GM18873 (cell line): ENCODE data around the gene CX3CL1.
"Not testable (repeated sequence)": the region's sequence is repeated elsewhere in the genome, so short reads cannot be mapped to it uniquely, and the experiment has no call there.

Experiments
- ATAC-seq: cut with Tn5 transposase; IDR thresholded peaks from one replicate; pipeline ENCODE4 v1.9.1; 2021; ENCODE audit warnings: mild to moderate bottlenecking, moderate library complexity, moderate number of reproducible peaks; ENCODE audit not compliant: unreplicated experiment, low FRiP score

Gene CX3CL1

DNA sequence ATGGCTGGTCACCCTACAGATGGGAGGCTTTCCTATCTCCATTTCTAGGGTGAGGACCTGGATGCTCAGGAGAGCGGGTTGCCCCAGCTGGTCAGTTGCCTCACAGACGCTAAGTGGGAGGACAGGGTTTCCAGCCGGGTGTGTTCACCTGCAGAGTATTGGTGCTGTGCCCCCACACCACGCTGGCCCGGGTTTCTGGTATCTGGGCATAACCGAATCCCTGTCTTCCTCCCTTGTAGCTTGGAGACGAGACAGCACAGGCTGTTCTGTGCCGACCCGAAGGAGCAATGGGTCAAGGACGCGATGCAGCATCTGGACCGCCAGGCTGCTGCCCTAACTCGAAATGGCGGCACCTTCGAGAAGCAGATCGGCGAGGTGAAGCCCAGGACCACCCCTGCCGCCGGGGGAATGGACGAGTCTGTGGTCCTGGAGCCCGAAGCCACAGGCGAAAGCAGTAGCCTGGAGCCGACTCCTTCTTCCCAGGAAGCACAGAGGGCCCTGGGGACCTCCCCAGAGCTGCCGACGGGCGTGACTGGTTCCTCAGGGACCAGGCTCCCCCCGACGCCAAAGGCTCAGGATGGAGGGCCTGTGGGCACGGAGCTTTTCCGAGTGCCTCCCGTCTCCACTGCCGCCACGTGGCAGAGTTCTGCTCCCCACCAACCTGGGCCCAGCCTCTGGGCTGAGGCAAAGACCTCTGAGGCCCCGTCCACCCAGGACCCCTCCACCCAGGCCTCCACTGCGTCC, 9.7 kb downstream of the CX3CL1 start:
- ATAC-seq, result no peak

DNA sequence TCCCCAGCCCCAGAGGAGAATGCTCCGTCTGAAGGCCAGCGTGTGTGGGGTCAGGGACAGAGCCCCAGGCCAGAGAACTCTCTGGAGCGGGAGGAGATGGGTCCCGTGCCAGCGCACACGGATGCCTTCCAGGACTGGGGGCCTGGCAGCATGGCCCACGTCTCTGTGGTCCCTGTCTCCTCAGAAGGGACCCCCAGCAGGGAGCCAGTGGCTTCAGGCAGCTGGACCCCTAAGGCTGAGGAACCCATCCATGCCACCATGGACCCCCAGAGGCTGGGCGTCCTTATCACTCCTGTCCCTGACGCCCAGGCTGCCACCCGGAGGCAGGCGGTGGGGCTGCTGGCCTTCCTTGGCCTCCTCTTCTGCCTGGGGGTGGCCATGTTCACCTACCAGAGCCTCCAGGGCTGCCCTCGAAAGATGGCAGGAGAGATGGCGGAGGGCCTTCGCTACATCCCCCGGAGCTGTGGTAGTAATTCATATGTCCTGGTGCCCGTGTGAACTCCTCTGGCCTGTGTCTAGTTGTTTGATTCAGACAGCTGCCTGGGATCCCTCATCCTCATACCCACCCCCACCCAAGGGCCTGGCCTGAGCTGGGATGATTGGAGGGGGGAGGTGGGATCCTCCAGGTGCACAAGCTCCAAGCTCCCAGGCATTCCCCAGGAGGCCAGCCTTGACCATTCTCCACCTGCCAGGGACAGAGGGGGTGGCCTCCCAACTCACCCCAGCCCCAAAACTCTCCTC, 10.4 kb downstream of the CX3CL1 start:
- ATAC-seq, result no peak

DNA sequence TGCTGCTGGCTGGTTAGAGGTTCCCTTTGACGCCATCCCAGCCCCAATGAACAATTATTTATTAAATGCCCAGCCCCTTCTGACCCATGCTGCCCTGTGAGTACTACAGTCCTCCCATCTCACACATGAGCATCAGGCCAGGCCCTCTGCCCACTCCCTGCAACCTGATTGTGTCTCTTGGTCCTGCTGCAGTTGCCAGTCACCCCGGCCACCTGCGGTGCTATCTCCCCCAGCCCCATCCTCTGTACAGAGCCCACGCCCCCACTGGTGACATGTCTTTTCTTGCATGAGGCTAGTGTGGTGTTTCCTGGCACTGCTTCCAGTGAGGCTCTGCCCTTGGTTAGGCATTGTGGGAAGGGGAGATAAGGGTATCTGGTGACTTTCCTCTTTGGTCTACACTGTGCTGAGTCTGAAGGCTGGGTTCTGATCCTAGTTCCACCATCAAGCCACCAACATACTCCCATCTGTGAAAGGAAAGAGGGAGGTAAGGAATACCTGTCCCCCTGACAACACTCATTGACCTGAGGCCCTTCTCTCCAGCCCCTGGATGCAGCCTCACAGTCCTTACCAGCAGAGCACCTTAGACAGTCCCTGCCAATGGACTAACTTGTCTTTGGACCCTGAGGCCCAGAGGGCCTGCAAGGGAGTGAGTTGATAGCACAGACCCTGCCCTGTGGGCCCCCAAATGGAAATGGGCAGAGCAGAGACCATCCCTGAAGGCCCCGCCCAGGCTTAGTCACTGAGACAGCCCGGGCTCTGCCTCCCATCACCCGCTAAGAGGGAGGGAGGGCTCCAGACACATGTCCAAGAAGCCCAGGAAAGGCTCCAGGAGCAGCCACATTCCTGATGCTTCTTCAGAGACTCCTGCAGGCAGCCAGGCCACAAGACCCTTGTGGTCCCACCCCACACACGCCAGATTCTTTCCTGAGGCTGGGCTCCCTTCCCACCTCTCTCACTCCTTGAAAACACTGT, 11.3 kb downstream of the CX3CL1 start:
- no peak for ATAC-seq

DNA sequence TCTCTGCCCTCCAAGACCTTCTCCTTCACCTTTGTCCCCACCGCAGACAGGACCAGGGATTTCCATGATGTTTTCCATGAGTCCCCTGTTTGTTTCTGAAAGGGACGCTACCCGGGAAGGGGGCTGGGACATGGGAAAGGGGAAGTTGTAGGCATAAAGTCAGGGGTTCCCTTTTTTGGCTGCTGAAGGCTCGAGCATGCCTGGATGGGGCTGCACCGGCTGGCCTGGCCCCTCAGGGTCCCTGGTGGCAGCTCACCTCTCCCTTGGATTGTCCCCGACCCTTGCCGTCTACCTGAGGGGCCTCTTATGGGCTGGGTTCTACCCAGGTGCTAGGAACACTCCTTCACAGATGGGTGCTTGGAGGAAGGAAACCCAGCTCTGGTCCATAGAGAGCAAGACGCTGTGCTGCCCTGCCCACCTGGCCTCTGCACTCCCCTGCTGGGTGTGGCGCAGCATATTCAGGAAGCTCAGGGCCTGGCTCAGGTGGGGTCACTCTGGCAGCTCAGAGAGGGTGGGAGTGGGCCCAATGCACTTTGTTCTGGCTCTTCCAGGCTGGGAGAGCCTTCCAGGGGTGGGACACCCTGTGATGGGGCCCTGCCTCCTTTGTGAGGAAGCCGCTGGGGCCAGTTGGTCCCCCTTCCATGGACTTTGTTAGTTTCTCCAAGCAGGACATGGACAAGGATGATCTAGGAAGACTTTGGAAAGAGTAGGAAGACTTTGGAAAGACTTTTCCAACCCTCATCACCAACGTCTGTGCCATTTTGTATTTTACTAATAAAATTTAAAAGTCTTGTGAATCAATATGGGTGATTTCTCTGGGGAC, 12.2 kb downstream of the CX3CL1 start:
- ATAC-seq, result no peak

DNA sequence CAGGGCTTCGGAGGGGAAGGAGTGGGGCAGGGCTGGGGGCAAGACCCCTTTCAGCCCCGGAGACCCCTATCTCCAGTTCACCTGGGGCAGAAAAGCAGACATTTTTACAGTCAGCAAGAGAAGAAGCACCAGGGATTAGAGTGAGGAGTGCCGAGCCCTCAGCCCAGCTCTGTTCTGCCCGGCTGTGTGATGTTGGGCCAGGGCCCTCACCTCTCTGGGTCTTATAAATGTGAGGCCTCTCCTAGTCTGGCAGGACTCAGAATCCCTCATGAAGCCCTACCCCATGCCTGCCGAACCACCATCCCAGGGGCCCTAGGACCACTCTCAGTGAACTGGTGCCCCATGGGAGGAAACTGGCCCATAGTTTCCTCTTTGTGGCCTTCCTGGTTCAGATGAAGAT, 12.8 kb downstream of the CX3CL1 start:
- ATAC-seq, result no peak

DNA sequence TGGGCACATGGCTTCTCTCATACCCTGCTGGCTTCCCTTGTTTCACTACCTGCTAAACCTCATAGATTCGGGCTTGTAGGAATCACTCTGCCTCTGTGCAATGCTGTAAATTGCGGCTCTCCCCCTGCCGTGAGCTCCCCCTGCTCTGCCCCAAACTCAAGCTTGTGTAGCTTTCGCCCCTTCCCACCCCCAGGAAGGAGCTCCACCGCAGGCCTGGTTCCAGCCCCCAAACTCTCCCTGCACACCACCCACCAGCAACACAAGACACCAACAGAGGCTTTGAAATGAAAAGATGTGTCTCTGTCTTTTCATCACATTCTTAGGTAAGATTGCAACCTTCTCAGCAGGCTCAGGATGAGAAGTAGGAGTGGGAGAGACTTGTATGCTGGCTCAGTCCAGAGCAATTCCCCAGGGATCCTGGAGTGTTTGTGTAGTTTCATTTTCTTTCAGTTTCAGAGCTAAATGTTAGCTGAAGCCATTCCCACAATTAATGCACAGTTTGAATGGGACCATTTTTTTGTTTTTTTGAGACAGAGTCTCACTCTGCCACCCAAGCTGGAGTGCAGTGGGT, 14.2 kb downstream of the CX3CL1 start:
- no peak for ATAC-seq

DNA sequence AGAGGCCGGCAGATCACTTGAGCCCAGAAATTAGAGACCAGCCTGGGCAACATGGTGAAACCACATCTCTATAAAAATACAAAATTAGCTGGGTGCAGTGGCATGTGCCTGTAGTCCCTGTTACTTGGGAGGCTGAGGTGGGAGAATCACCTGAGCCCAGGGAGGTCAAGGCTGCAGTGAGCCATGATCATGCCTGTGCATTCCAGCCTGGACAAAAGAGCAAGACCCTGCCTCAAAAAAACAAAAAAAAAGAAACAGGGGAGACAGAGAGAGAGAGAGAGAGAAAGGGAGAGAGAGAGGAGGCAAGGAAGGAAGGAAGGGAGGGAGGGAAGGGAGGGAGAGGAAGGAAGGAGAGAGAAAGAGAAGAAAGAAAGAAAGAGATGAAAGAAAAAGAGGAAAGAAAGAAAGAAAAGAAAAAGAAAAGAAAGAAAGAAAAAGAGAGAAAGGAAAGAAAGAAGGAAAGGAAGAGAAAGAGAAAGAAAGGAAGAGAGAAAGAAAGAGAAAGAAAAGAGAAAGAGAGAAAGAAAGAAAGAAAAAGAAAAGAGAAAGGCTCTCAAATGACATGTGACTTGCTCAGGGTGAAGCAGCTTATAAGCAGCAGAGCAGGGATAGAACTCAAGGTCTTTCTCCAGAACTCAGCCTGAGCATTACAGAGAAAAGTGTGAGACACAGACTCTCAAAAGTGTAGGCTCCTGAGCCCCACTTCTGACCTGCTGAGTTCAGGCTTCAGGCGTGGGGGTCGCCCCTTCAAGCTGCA, 15.5 kb downstream of the CX3CL1 start:
- no peak for ATAC-seq

DNA sequence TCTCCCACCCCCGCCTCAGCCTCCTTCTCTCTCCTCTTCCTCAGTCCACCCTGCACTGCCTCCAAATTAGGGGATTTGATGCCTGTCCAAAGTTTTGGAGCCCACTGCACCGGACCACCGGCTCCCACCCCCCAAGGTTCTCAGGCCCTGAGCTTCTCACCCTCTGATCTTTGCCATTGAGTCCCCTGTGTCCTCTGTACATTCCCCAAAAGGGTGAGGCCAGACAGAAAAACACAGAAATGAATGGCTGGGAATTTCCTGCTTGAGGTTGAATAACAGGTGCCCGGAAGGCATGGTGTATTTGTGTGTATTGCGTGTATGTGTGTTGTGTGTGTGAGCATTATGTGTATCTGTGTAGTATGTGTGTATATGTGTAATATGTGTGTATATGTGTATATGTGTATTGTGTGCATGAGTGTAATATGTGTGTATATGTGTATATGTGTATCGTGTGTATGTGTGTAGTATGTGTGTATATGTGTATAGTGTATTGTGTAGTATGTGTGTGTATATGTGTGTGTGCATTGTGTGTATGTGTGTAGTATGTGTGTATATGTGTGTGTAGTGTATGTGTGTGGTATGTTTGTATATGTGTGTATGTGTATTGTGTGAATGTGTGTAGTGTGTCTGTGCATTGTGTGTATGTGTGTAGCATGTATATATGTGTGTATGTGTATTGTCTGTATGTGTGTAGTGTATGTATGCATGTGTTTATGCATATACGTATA, 16.2 kb downstream of the CX3CL1 start:
- ATAC-seq, result no peak

DNA sequence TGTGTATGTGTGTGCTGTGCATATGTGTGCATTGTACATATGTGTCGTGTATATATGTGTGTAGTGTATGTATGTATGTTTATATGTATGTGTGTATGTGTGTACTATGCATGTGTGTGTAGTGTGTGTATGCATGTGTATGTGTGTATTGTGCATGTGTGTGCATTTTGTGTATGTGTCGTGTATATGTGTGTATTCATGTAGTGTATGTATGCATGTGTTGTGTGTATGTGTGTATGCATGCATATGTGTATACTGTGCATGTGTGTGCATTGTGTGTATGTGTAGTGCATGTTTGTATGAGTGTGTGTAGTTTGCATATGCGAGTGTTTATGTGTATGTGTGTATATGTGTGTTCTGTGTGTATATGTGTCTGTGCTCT, 16.8 kb downstream of the CX3CL1 start:
- ATAC-seq, result no peak

DNA sequence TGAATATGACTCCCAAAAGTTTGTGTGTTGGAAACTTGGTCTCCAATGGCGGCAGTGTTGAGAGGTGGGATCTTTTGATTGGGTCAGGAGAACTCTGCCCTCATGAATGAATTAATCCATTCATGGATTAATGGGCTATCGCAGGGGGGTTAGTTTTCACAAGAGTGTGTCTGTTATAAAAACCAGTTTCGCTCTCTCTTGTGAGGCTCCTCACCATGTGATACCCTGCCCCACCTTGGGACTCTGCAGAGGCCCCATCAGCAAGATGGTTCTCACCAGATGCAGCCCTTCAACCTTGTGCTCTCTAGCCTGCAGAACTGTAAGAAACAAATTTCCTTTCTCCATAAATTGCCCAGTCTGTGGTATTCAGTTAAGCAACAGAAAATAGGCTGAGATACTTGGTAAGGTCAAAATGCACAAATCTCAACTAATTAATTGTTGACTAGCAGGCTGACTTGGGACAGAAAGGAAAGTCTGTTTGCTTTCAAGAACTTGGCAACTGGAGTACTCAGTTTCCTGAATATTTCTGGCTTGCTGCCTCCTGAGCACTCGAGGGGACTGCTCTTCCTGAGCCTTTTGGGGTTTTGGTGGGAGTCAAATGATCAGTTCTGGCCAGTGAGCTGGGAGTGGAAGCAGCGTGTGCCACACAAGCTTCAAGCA, 18.5 kb downstream of the CX3CL1 start:
- no peak for ATAC-seq

DNA sequence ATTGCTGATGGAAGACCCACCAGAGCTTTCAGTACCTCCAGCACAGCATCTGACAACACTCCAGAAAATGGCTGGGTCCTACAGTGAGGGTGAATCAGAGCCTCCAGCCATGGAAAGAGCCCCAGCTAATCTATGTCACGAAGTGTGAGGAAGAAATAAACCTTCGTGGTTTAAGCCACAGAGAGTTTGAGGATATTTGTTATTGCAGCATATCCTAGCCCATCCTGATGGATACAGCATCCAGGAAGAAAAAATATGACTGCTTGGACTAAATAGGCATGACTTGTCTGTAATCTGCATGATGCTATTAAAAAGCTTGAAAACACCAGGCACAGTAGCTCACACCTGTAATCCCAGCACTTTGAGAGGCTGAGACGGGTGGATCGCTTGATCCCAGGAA, 19.0 kb downstream of the CX3CL1 start:
- ATAC-seq, result no peak

DNA sequence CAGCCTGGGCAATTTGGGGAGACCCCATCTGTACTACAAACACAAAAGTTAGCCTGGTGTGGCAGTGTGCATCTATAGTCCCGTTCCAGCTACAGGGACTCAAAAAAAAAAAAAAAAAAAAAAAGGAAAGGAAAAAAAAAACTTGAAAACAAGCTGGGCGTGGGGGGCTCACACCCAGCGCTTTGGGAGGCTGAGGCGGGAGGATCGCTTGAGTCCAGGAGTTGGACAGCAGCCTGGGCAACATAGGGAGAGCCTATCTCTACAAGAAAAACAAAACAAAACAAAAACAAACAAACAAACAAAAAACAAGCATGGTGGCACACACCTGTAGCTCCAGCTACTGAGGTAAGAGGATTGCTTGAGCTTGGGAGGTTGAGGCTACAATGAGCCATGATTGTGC, 19.4 kb downstream of the CX3CL1 start:
- ATAC-seq, result no peak

DNA sequence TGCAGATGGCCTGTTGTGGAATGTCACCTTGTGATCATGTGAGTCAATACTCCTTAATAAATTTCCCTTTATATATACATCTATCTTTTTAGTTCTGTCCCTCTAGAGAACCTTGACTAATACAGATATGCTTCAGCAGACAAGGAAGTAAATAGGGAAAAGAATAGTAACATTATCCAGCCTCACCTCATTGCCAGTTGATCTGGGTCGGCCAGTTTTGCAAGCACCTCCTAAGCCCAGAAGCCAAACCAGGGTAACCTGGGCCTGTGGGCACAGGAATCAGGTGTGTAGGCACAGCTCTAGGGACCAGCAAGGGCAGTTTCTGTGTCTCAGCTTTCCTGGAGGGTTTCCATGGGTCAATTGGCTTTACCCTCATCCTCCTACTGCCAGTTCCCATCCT, 20.4 kb downstream of the CX3CL1 start:
- no peak for ATAC-seq

DNA sequence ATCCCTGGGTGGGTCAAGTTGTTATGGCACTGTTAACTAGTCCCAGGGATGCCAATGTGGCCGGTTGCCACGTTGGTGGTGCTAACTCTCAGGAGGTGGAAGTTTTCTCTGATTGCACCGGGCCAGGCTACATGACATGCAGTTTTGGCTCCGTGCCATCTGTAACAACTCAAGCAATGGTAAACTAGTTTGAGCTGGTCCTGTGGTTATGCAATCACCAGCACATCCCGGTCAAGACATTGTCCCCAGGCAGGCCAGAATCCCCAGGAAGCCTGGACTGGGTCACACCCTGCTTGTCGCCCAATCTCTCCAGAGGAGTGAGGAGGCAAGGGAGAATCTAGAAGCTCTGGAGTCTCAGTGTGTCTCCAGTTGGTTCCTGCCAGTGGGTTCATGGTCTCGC, 22.2 kb downstream of the CX3CL1 start:
- no peak for ATAC-seq

DNA sequence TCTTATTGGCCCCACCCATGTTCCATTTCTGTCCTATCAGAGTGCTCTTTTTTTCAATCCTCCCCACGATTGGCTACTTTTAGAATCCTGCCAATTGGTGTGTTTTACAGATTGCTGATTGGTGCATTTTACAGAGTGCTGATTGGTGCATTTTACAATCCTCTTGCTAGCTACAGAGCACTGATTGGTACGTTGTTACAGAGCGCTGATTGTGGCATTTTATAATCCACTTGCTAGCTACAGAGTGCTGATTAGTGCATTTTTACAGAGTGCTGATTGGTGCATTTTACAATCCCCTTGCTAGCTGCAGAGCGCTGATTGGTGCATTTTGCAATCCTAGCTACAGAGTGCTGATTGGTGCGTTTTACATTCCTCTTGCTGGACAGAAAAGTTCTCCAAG, 22.7 kb downstream of the CX3CL1 start:
- no peak for ATAC-seq

DNA sequence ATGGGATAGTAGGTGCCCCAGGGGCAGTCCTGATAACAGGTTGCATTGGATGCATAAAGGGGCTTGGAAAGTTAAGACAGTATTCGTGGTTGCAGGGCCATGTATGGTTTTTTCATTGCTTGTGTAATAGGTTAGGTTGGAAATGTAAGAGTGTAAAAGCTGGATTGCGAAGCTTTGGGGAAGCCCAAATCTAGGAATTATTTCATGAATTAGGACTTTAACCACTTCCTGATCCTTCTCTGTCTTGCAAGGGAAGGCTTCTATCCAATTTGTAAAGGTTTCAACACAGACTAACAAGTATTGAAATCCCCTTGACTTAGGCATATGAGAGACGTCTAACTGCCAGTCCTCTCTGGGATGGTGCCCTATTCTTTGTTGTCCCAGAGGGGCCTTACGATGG, 24.5 kb downstream of the CX3CL1 start:
- no peak for ATAC-seq

DNA sequence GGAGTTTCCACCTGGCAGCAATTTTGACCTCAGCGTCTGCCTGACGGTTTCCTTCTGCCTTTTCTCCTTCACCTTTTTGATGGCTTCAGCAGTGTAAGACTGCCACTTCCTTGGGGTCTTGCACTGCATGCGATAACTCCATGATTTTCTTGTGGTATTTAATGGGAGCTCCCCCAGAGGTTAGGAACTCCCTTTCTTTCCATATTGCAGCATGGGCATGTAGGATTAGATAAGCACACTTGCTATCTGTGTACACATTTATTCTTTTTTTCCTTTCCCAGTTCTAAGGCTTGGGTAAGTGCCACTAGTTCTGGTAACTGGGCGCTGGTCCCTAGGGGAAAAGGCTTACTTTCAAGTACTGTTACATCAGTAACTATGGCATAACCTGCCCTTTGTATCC, 25.2 kb downstream of the CX3CL1 start:
- not testable (repeated sequence) for ATAC-seq
